Fibroblast of skin of left quadriceps (primary cell): ENCODE measurements around the gene MRPS6.

Source experiments
- DNase-seq, 2 experiments: peaks; one replicate each; pipeline ENCODE4 v3.0.0-alpha.2; 2013; ENCODE audit warnings: low read depth in 2 of 2

MRPS6 gene

DNA sequence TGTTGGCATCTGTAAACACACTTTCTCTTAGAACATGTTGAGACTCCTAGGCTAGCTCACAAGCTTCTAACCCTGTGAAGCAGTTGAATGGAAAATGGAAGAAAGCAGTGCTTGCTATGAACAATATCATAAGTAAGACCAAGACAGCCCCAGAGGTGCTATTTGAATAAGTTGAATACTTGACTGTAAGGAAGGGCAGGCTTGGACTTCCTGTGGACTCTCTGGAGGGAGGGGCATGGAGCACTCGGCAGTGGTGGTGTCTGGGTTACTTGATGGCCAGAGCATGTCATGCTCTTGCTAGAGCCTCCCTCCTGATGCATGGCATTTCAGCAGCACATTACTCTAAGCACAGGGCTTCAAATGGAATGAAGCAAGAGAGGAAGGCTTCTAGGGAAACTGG lies 60.0 kb downstream of the MRPS6 start:
- no peak for DNase-seq

DNA sequence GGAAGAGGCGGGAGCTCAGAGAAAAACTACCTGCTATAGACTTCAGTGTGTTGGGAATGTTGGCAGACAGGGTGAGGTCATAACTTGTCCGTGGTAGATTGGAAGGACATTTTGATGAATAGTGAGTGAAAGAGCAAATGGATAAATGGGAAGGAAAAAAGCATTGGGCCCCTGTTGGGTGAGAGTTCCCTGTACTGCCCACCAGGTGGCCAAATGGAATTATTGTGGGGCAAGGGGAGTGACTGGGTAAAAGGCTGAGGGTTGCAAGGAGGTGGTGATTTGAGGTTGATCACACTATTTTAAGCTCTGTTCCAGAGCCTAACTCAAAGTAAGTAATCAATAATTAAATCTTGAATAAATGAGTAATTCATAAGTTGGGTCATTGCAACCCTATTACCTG lies 60.4 kb downstream of the MRPS6 start:
- no peak for DNase-seq

- DNase-seq = no peak
Measured at GRCh38 chr21:34135330-34135729, 62.0 kb downstream of the MRPS6 start.

GRCh38 chr21:34141373-34141772 lies 68.0 kb downstream of the MRPS6 start:
- DNase-seq = no peak

GRCh38 chr21:34143685-34144182 lies 70.4 kb downstream of the MRPS6 start:
- no peak for DNase-seq

DNA sequence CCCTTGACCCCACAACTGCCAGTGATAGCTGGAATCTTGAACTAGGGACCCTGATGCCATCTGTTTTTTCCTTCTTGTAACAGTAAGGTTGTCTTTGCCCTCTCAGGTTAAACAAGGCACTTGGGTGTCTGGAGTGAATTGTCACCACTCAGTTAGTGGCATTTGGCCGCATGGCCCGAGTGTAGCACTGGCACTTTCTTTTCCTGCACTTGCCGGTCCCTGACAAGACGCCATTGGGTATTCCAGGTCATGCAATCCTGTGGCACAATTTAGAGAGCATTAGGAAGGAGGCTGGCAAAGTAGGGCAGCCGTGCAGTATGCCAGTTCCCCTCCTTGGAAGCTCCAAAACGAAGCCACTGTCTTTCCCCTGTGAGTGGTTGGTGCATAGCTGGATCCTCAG lies 70.8 kb downstream of the MRPS6 start:
- DNase-seq = no peak

GRCh38 chr21:34147792-34148418 lies 74.5 kb downstream of the MRPS6 start:
- DNase-seq = no peak

GRCh38 chr21:34148419-34148804 lies 75.0 kb downstream of the MRPS6 start:
- no peak for DNase-seq

DNA sequence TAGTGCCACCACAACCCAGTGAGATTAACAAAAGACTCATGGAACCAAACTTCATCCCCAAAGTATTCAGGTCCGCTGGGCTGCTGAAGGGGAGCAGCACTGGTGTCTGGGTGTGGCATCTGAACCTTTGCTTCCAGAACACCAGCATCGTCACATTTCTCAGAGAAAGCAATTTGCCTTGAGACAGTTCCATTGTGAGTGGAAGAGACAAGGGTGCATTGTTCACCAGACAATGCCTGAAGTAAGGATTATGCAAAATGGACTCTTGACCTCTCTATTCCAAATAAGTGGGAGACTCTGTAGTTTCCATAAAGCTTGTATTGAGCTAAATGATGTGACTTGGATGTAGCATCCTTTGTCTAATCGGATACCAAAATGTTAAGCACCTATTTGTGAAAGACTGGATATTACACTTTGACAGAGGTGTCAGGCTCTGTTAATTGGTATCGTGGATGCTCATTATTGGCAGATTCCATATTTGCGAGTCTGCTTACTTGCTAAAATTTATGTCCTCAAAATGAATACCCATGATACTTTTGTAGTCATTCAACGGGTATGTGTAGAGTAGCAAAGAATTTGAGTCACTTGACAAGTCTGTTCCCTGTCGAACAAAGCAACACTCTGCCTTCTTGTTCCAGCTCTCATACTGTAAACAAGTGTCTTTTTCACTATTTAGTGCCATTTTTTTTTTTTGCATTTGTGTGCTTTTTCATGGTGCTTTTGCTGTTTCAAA lies 75.6 kb downstream of the MRPS6 start:
- no peak for DNase-seq

- DNase-seq = no peak
Measured at GRCh38 chr21:34152500-34152899, 79.1 kb downstream of the MRPS6 start.

- DNase-seq = no peak
Measured at GRCh38 chr21:34154878-34155277, 81.5 kb downstream of the MRPS6 start.

- no peak for DNase-seq
Measured at GRCh38 chr21:34156957-34157356, 83.6 kb downstream of the MRPS6 start.

DNA sequence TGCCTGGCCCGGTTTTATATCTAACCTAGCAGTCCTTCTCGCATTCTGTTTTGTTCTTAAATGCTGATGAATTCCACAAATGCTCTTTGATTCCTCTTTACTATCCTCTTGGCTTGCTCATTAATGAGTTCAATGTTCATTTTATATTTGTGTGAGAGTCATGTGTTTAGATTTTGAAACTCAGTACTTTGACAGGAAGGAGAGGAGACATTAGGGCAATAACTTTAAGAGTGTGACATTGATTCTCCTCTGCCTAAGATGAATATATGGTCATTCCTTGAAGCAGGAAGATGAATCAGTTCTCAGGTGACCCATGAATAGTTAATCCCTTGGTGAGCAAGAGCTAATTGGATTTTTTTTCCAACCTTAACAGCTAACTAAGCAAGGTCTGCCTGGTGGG lies 84.1 kb downstream of the MRPS6 start:
- DNase-seq = no peak

- DNase-seq = no peak
Measured at GRCh38 chr21:34158866-34159835, 85.8 kb downstream of the MRPS6 start.

- no peak for DNase-seq
Measured at GRCh38 chr21:34166468-34166867, 93.1 kb downstream of the MRPS6 start.

DNA sequence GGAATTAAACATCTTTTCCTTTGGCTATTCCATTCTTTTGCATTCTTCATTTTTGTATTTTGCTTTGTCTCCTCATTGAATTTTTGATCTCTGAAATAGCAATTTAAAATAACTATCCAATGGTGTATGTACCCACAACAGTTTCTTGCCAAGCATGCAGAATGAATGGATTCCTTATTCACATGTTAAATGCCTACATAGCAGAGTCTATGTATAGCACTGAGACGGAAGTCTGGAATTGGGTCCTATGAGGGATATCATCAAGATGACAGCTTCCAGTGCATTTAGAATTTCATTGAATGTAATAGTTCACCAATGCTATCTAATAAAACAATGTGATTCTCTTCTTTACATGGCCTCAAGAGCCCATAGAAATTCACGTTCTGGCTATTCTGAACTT lies 97.5 kb downstream of the MRPS6 start:
- no peak for DNase-seq

DNA sequence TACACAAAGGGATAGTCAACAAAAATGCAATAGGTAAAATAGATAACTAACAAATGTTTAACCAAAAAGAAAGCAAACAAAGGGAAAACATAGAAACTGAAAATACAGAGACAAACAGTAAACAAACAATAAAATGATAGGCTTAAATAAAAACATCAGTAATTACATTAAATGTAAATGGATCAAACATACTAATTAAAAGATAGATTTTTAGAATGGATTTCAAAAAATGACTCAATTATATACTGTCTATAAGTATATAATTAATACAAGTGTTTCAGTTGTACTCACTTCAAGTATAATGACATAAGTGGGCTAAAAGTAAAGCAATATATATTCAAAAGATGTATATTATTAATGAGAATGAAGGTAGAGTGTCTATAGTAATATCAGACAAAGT lies 101.1 kb downstream of the MRPS6 start:
- no peak for DNase-seq

- DNase-seq = no peak
Measured at GRCh38 chr21:34176448-34176847, 103.1 kb downstream of the MRPS6 start.

- no peak for DNase-seq
Measured at GRCh38 chr21:34177919-34178567, 104.7 kb downstream of the MRPS6 start.

DNA sequence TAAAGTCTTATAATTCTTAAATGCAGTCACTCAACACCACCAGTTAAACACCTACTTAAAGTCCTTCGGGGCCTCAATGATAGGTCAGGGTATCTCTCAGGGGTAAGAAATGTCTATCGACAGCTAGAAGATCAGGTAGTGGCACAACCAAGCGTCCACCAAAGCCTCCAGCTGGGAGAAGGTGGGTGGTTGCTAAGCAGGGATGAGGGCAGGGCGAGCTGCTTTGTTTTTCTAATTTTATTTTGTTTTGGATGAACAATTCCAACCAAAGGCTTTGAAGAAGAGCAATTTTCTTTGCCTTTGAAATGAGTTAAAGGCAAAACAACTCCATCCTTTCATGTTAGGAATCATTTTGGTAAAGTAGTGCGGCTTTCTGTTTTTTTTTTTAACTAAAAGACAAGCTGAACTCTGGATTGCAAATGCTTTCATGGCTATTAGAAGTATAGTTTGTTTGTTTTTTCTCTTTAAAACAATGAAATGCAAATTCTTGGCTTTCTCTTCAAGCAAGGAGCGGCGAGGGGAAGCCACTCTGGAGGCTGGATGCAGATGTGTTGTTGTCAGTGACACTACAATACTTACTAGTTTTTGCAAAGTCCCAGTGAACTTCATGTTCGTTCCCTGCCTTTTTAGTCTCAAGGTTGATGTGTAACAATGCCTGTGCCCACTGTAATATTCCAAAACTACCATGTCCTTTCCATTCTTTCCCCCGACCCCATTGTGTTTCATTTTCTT lies 106.0 kb downstream of the MRPS6 start:
- no peak for DNase-seq

GRCh38 chr21:34180407-34180806 lies 107.0 kb downstream of the MRPS6 start:
- no peak for DNase-seq
